ENCODE data around the gene CUX1. TPM values are rescaled to one million over a fixed set of nuclear protein-coding genes. Genes with fewer than 3 reads are reported as not detected.
"Not testable (repeated sequence)": the region's sequence is repeated elsewhere in the genome, so short reads cannot be mapped to it uniquely, and the experiment has no call there.

Gene CUX1
- total RNA-seq, 1 donor from 2014 or later = 56.5 TPM

DNA sequence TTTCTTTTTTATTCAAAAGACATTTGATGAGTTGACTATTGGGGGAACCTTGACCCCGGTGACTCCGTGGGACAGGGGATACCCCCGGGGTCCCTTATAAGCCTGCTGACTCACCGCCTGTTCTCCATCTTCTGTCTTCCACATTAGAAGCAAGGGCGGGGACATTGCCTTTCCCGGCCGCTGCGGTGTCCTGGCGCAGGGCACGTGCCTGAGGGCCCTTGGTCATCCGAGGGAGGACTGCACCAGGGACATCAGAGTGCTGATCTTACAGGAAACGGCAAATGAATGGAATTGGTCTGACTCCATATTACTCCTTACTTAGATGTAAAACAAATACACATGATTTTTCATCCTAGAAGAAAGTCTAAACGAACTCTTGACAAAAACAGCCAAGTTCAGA, 170.1 kb downstream of the CUX1 start:
- H3K36me3 Mint-ChIP-seq (ENCODE audit: unreplicated experiment) = no peaks in the 10 kb centered on the region
- no peak overlapping the region for H3K27ac Mint-ChIP-seq (ENCODE audit: unreplicated experiment)
- no peak for DNase-seq
- H3K27me3 Mint-ChIP-seq (ENCODE audit: unreplicated experiment) = peaks cover 5% of the 10 kb centered on the region
- no peak overlapping the region for H3K4me3 Mint-ChIP-seq (ENCODE audit: unreplicated experiment)
- TF ChIP-seq CTCF (IDR thresholded peaks at IDR 0.05; ENCODE audit: partially characterized antibody, unreplicated experiment) = no peak
- peaks cover 8% of the 10 kb centered on the region for H3K9me3 Mint-ChIP-seq (ENCODE audit: unreplicated experiment)
- H3K4me1 Mint-ChIP-seq (ENCODE audit: low read depth, unreplicated experiment) = peaks cover 24% of the 10 kb centered on the region

DNA sequence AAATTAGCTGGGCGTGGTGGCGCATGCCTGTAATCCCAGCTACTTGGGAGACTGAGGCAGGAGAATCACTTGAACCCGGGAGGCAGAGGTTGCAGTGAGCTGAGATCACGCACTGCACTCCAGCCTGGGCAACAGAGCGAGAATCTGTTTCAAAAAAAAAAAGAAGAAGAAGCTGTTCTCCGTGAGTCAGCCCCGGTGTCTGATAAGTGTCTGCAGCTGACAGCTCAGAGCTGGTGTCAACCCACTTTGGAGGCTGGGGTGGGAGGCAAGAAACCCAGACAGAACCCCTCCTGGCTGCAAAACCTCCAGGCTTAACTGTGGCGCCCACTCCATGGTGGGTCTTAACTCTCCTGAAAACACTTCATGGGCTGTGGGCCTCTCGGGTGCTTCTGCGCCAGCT, 170.6 kb downstream of the CUX1 start:
- not testable (repeated sequence) for H3K36me3 Mint-ChIP-seq (ENCODE audit: unreplicated experiment); H3K27me3 Mint-ChIP-seq (ENCODE audit: unreplicated experiment); H3K4me3 Mint-ChIP-seq (ENCODE audit: unreplicated experiment); H3K27ac Mint-ChIP-seq (ENCODE audit: unreplicated experiment); DNase-seq; H3K9me3 Mint-ChIP-seq (ENCODE audit: unreplicated experiment)
- H3K4me1 Mint-ChIP-seq (ENCODE audit: low read depth, unreplicated experiment) = peaks cover 24% of the 10 kb centered on the region

DNA sequence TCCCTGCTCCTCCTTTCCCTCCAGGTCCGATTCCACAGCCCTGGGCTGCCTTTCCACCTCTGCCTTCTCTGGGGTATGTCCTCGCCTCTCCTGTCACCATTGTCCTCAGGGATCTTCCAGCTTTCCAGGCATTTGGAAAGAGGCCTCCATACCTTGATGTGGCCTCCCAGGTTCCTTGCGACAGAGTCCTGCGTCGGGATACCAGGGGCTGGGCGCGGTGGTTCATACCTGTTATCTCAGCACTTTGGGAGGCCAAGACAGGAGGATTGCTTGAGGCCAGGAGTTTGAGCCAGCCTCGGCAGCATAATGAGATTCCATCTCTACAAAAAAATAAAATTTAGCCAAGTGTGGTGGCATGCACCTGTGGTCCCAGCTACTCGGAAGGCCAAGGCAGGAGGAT, 171.1 kb downstream of the CUX1 start:
- DNase-seq = no peak
- H3K4me3 Mint-ChIP-seq (ENCODE audit: unreplicated experiment) = no peak overlapping the region

GRCh38 chr7:101989101-101989500, 171.7 kb downstream of the CUX1 start:
- H3K27ac Mint-ChIP-seq (ENCODE audit: unreplicated experiment) = no peak overlapping the region
- no peak for DNase-seq
- peaks cover 5% of the 10 kb centered on the region for H3K27me3 Mint-ChIP-seq (ENCODE audit: unreplicated experiment)
- H3K9me3 Mint-ChIP-seq (ENCODE audit: unreplicated experiment) = peaks cover 3% of the 10 kb centered on the region
- no peaks in the 10 kb centered on the region for H3K36me3 Mint-ChIP-seq (ENCODE audit: unreplicated experiment)
- peaks cover 28% of the 10 kb centered on the region for H3K4me1 Mint-ChIP-seq (ENCODE audit: low read depth, unreplicated experiment)
- H3K4me3 Mint-ChIP-seq (ENCODE audit: unreplicated experiment) = no peak overlapping the region
- TF ChIP-seq CTCF (IDR thresholded peaks at IDR 0.05; ENCODE audit: partially characterized antibody, unreplicated experiment) = no peak

More for the DNA sequence above, 171.1 kb downstream of the CUX1 start:
- Mint-ChIP-seq H3K27ac (ENCODE audit: unreplicated experiment) (no peak overlapping the region), H3K36me3 (ENCODE audit: unreplicated experiment) (no peaks in the 10 kb centered on the region), H3K27me3 (ENCODE audit: unreplicated experiment) (peaks cover 3% of the 10 kb centered on the region), H3K4me1 (ENCODE audit: low read depth, unreplicated experiment) (peaks cover 24% of the 10 kb centered on the region), H3K9me3 (ENCODE audit: unreplicated experiment) (peaks cover 5% of the 10 kb centered on the region)
- no peak for TF ChIP-seq CTCF (IDR thresholded peaks at IDR 0.05; ENCODE audit: partially characterized antibody, unreplicated experiment)

DNA sequence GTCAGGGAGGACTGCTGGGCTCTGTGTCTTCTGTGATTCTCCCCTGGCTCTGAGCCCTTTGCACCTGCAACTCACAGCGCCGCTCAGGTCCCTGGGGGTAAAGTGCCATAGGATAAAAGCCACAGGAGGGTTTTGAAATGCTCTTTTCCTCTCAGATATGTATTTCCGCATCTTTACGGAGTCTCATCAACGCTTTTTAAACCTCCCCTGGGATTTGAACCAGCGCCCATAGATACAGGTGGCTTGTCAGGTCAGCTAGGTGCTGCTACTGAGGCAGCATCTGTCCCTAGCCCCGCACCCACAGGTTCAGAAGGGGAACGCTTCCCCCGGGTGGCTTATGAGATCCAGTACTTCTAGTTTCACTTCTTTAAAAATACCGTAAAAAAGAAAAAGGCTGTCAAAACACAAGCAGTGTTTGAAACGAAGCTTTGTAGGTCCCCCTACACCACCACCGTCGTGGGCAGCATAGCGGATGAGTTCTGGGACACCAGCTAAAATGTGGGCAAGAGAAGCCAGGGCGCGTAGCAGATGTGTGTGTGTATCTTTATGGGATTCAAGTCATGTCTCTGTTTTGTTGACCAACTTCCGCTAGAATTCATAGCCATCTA, 173.5 kb downstream of the CUX1 start:
- Mint-ChIP-seq H3K9me3 (ENCODE audit: unreplicated experiment) (peaks cover 6% of the 10 kb centered on the region), H3K27ac (ENCODE audit: unreplicated experiment) (no peak overlapping the region), H3K36me3 (ENCODE audit: unreplicated experiment) (no peaks in the 10 kb centered on the region), H3K4me1 (ENCODE audit: low read depth, unreplicated experiment) (peaks cover 22% of the 10 kb centered on the region), H3K4me3 (ENCODE audit: unreplicated experiment) (no peak overlapping the region), H3K27me3 (ENCODE audit: unreplicated experiment) (peaks cover 8% of the 10 kb centered on the region)
- DNase-seq = no peak
- TF ChIP-seq CTCF (IDR thresholded peaks at IDR 0.05; ENCODE audit: partially characterized antibody, unreplicated experiment) = no peak
